GOT3 (cell line): ENCODE measurements around the gene CRYBG3.
"Not testable (repeated sequence)": the region's sequence is repeated elsewhere in the genome, so short reads cannot be mapped to it uniquely, and the experiment has no call there.

Experiments used
- DNase-seq: peaks from one replicate; lab custom pipeline; 2025; ENCODE audit warnings: mixed read lengths; lab: John Stamatoyannopoulos, UW

Gene CRYBG3

DNA sequence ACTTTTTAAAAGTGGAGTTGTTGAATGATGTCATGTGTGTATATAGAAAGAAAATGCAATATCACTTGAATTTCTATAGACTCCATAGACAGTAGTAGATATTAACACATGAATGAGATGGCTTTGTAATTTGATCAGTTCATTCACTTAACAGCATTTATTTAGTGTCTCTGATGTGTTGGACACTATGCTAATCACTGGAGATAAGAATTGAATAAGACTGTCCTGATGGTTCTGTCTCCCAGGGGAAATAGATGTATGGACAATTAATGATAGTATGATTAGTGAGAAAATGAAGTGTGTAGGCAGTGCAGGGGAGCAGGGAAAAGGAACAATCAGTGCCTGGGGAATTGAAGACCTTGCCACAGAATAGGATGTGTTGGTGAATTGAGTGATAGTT, 77.5 kb downstream of the CRYBG3 start:
- DNase-seq = no peak

- no peak for DNase-seq
Observed at GRCh38 chr3:97901313-97902248, 79.8 kb downstream of the CRYBG3 start.

DNA sequence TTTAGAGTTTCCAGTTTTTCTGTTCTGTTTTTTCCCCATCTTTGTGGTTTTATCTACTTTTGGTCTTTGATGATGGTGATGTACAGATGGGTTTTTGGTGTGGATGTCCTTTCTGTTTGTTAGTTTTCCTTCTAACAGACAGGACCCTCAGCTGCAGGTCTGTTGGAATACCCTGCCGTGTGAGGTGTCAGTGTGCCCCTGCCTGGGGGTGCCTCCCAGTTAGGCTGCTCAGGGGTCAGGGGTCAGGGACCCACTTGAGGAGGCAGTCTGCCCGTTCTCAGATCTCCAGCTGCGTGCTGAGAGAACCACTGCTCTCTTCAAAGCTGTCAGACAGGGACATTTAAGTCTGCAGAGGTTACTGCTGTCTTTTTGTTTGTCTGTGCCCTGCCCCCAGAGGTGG, 88.0 kb downstream of the CRYBG3 start:
- DNase-seq = not testable (repeated sequence)

DNA sequence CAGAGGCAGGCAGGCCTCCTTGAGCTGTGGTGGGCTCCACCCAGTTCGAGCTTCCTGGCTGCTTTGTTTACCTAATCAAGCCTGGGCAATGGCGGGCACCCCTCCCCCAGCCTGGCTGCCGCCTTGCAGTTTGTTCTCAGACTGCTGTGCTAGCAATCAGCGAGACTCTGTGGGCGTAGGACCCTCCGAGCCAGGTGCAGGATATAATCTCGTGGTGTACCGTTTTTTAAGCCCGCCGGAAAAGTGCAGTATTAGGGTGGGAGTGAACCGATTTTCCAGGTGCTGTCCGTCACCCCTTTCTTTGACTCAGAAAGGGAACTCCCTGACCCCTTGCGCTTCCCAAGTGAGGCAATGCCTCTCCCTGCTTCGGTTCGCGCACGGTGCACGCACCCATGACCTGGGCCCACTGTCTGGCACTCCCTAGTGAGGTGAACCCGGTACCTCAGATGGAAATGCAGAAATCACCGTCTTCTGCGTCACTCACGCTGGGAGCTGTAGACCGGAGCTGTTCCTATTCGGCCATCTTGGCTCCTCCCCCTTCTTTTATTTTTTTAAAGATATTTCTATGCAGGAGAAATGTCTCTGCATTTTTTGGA, 88.5 kb downstream of the CRYBG3 start:
- DNase-seq = not testable (repeated sequence)

GRCh38 chr3:97910931-97911351, 89.1 kb downstream of the CRYBG3 start:
- DNase-seq = no peak

DNA sequence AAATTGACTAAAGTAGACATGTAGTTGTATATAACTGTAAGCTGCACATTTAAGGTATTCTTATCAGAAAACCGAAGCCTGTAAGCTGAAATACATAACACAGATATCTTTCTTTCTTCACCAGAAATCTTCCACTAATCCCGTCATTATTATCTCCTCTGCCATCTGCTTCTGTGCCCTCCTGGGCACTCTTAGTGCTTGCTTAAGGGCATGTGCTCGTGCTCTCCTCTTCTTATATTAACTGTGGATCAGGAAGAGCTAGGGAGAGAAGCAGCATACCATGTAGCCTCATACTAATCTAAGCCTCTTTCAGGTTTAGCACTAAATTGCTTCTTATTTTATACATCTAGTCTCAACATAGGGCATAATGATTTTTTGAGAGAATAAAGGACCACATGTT, 89.6 kb downstream of the CRYBG3 start:
- no peak for DNase-seq

- DNase-seq = no peak
Observed at GRCh38 chr3:97914388-97914787, 92.6 kb downstream of the CRYBG3 start.

DNA sequence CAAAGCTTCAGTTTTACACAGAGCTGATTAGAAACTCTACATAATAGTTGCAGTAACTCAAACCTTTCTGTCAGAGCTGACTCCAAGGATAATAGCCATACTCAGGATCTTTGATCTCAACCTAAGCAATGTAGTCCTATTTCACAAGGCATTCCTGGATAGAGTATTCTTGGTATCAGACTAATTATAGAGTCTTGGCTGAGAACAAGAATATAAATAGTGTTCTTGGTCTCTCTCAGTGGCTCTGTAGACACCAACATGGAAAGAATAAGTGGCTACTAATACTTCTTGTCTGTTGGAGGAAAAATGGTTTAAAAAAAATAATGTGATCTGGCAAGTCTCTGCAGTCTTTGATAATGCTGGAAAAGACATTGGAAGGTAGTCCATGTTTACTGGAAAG, 94.8 kb downstream of the CRYBG3 start:
- DNase-seq = no peak

- no peak for DNase-seq
Observed at GRCh38 chr3:97917813-97918536, 96.2 kb downstream of the CRYBG3 start.

DNA sequence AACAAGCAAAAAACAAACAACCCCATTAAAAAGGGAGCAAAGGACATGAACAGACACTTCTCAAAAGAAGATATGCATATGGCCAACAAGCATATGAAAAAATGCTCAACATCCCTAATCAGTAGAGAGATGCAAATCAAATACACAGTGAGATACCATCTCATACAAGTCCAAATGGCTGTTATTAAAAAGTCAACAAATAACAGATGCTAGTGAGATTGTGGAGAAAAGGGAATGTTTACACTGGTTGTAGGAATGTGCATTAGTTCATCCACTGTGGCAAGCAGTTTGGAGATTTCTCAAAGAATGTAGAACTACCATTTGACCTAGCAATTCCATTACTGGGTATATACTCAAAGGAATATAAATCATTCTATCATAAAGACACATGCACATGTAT, 105.9 kb downstream of the CRYBG3 start:
- DNase-seq = no peak

GRCh38 chr3:97928986-97929385, 107.2 kb downstream of the CRYBG3 start:
- no peak for DNase-seq

GRCh38 chr3:97930018-97930417, 108.2 kb downstream of the CRYBG3 start:
- DNase-seq = no peak

- DNase-seq = no peak
Observed at GRCh38 chr3:97931218-97931617, 109.4 kb downstream of the CRYBG3 start.

DNA sequence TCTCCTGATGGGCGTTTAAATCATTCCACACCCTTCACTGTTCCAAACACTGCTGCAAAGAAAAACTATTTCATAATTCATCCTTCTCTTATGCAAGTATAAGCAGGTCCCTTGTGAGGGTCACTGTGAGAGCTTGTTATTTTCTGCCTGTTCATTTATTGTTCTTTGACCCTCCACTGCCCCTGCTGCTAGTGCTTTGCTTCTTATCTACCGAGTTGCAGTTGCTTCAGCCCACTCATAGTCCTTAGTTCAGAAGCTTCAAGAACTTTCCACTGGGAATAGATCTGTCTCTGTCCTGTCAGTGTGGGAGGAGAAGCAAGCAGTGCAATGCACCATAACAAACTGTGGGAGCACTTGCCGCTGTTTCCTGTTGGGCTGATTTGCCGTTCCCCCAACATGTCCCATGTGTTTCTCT, 110.6 kb downstream of the CRYBG3 start:
- no peak for DNase-seq

GRCh38 chr3:97934980-97935695, 113.3 kb downstream of the CRYBG3 start:
- no peak for DNase-seq

- DNase-seq = no peak
Observed at GRCh38 chr3:97935842-97936241, 114.0 kb downstream of the CRYBG3 start.

GRCh38 chr3:97937205-97937604, 115.4 kb downstream of the CRYBG3 start:
- DNase-seq = no peak

- no peak for DNase-seq
Observed at GRCh38 chr3:97938444-97938843, 116.6 kb downstream of the CRYBG3 start.

DNA sequence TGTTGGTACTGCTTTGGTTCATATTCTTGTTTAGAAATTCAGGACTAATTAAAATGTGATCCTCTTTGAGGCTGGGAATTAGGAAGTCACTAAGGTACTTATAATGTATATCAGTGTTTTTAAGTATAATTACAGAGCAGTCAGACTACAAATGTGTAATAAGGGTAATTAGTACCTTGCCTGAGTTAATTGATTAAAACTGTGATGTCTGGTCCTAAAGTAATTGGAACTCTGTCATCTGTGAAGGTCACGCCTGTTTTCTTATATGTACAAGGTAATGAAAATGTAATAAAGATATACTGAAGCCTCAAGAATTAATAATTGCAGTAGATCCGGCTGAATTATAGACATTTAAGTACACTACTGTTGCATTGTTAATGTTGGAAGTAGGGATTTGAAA, 117.6 kb downstream of the CRYBG3 start:
- DNase-seq = no peak

DNA sequence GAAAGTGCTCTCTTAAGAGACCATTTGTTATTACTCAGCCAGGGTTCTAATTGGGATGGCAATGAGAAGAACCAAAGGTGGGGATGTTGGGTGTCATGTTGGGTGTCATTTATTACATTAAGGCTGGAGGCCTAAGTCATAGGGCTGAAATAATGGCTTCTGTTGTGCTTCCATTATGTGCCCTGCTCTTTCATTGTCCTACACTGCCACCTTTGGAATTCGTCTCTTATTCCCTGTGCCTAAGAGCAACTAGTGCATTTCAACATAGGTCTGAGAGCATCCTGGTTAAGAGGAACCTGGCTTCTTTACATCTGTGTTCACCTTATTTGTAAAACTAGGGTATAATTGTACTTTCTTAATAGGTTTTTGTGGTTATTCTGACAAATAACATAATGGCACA, 118.2 kb downstream of the CRYBG3 start:
- DNase-seq = no peak

GRCh38 chr3:97942801-97943546, 121.2 kb downstream of the CRYBG3 start:
- DNase-seq = no peak
